Measurements from ENCODE around the gene CSH1.

- TF ChIP-seq CTCF (IDR thresholded peaks at IDR 0.05) (no peak), POLR2A (IDR thresholded peaks at IDR 0.05) (no peak), POLR2AphosphoS5 (IDR thresholded peaks at IDR 0.05; ENCODE audit: insufficient read depth in 1 of 2, low read depth in 1 of 2) (no peak)
Observed at GRCh38 chr17:63928172-63928666, 31.8 kb upstream of the CSH1 start.
